Ecto neural progenitor cell (in vitro differentiated cells): ENCODE results near the gene NTRK3.

Experiments
- DNase-seq: peaks from one replicate; pipeline ENCODE4 v3.0.0-alpha.2; 2018; ENCODE audit warnings: low spot score

Gene NTRK3

GRCh38 chr15:87940768-87941167 lies 315.8 kb downstream of the NTRK3 start:
- no peak for DNase-seq

GRCh38 chr15:87939848-87940457 lies 316.6 kb downstream of the NTRK3 start:
- DNase-seq: no peak

GRCh38 chr15:87938031-87938430 lies 318.5 kb downstream of the NTRK3 start:
- DNase-seq: no peak

- DNase-seq: no peak
Observed at GRCh38 chr15:87935583-87935982, 321.0 kb downstream of the NTRK3 start.

- no peak for DNase-seq
Observed at GRCh38 chr15:87931584-87931983, 325.0 kb downstream of the NTRK3 start.

- DNase-seq: no peak
Observed at GRCh38 chr15:87930457-87930856, 326.1 kb downstream of the NTRK3 start.

- DNase-seq: no peak
Observed at GRCh38 chr15:87929841-87930240, 326.7 kb downstream of the NTRK3 start.

GRCh38 chr15:87924433-87924832 lies 332.1 kb downstream of the NTRK3 start:
- no peak for DNase-seq

GRCh38 chr15:87919064-87919463 lies 337.5 kb downstream of the NTRK3 start:
- no peak for DNase-seq

GRCh38 chr15:87917480-87917879 lies 339.1 kb downstream of the NTRK3 start:
- no peak for DNase-seq

- DNase-seq: no peak
Observed at GRCh38 chr15:87916208-87916607, 340.3 kb downstream of the NTRK3 start.

GRCh38 chr15:87910301-87910700 lies 346.2 kb downstream of the NTRK3 start:
- no peak for DNase-seq

- no peak for DNase-seq
Observed at GRCh38 chr15:87907676-87908446, 348.7 kb downstream of the NTRK3 start.

GRCh38 chr15:87906444-87906843 lies 350.1 kb downstream of the NTRK3 start:
- no peak for DNase-seq

GRCh38 chr15:87902772-87903426 lies 353.6 kb downstream of the NTRK3 start:
- no peak for DNase-seq

GRCh38 chr15:87901926-87902690 lies 354.4 kb downstream of the NTRK3 start:
- DNase-seq: no peak

- no peak for DNase-seq
Observed at GRCh38 chr15:87901008-87901407, 355.5 kb downstream of the NTRK3 start.

GRCh38 chr15:87896936-87897335 lies 359.6 kb downstream of the NTRK3 start:
- DNase-seq: no peak

- no peak for DNase-seq
Observed at GRCh38 chr15:87887177-87887576, 369.4 kb downstream of the NTRK3 start.

GRCh38 chr15:87881026-87881425 lies 375.5 kb downstream of the NTRK3 start:
- no peak for DNase-seq

GRCh38 chr15:87877822-87878542 lies 378.6 kb downstream of the NTRK3 start:
- DNase-seq: no peak
